Stimulated activated naive CD8-positive, alpha-beta T cell treated with anti-CD3 and anti-CD28 coated beads, Interleukin-15, amount 100 ng/mL, for 72 hours (primary cell): Measurements from ENCODE around the gene SLC9C2.
"Not testable (repeated sequence)": the region's sequence is repeated elsewhere in the genome, so short reads cannot be mapped to it uniquely, and the experiment has no call there.

Experiments used
- ATAC-seq: fragments of 150-1000 bp; cut with Tn5 transposase; 2 replicates; pipeline ENCODE4 v1.10.0; 2021; ENCODE audit warnings: mild to moderate bottlenecking, moderate library complexity
- DNase-seq, 2 donors: peaks; one replicate each; pipeline ENCODE4 v3.0.0; 2021 to 2022
- H3K27ac Mint-ChIP-seq, 2 donors: one replicate each; pipeline ENCODE4 v1.8.0; 2022; ENCODE audit warnings: mild to moderate bottlenecking in 2 of 2, mixed read lengths in 2 of 2, moderate library complexity in 2 of 2
- H3K27me3 Mint-ChIP-seq: one replicate; pipeline ENCODE4 v1.8.0; 2022; ENCODE audit warnings: mixed read lengths
- H3K4me1 Mint-ChIP-seq: one replicate; pipeline ENCODE4 v1.8.0; 2022; ENCODE audit warnings: mild to moderate bottlenecking, mixed read lengths
- H3K4me3 Mint-ChIP-seq, 2 donors: one replicate each; pipeline ENCODE4 v1.8.0; 2022; ENCODE audit warnings: mild to moderate bottlenecking in 2 of 2, mixed read lengths in 2 of 2, moderate library complexity in 1 of 2
- H3K9me3 Mint-ChIP-seq, 2 donors: one replicate each; pipeline ENCODE4 v1.8.0; 2022; ENCODE audit warnings: mixed read lengths in 2 of 2

Gene SLC9C2

GRCh38 chr1:173596097-173596825, 6.6 kb downstream of the SLC9C2 start:
- DNase-seq (no peak), ATAC-seq (no peak)
- no peaks in the 10 kb centered on the region for H3K27me3 Mint-ChIP-seq
- H3K9me3 Mint-ChIP-seq = no peaks in the 10 kb centered on the region
- H3K4me1 Mint-ChIP-seq = no peaks in the 10 kb centered on the region
- no peak overlapping the region for H3K4me3 Mint-ChIP-seq
- no peak overlapping the region for H3K27ac Mint-ChIP-seq

GRCh38 chr1:173591138-173591537, 11.7 kb downstream of the SLC9C2 start:
- not testable (repeated sequence) for H3K9me3 Mint-ChIP-seq, H3K4me1 Mint-ChIP-seq, H3K27ac Mint-ChIP-seq, DNase-seq, H3K27me3 Mint-ChIP-seq, ATAC-seq, H3K4me3 Mint-ChIP-seq

DNA sequence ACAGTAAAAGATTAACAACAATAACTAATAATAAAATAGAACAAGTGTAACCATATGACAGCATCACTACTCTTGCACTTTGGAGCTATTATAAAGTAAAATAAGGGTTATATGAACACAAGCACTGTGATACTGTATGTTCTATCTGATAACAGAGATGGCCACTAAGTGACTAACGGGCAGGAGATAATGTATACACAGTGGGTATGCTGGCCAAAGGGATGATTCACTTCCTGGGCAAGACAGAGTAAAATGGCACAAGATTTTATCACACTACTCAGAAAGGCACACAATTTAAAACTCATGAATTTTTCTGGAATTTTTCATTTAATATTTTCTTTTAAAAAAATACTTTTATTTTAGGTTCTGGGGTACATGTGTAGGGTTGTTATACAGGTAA, 12.3 kb downstream of the SLC9C2 start:
- Mint-ChIP-seq H3K4me1 (no peaks in the 10 kb centered on the region), H3K4me3 (no peak overlapping the region)

GRCh38 chr1:173581383-173582079, 21.3 kb downstream of the SLC9C2 start:
- H3K27me3 Mint-ChIP-seq = no peaks in the 10 kb centered on the region
- H3K4me3 Mint-ChIP-seq = no peak overlapping the region
- no peak overlapping the region for H3K27ac Mint-ChIP-seq
- no peaks in the 10 kb centered on the region for H3K4me1 Mint-ChIP-seq
- no peaks in the 10 kb centered on the region for H3K9me3 Mint-ChIP-seq
- ATAC-seq (no peak), DNase-seq (no peak)

More for the DNA sequence above, 12.3 kb downstream of the SLC9C2 start:
- Mint-ChIP-seq H3K27ac (no peak overlapping the region), H3K27me3 (no peaks in the 10 kb centered on the region), H3K9me3 (no peaks in the 10 kb centered on the region)
- ATAC-seq = no peak
- no peak for DNase-seq

- no peaks in the 10 kb centered on the region for H3K4me1 Mint-ChIP-seq
- no peaks in the 10 kb centered on the region for H3K9me3 Mint-ChIP-seq
- DNase-seq = no peak
- no peak for ATAC-seq
- H3K27ac Mint-ChIP-seq = no peak overlapping the region
- H3K4me3 Mint-ChIP-seq = no peak overlapping the region
- H3K27me3 Mint-ChIP-seq = no peaks in the 10 kb centered on the region
These were observed 22.2 kb downstream of the SLC9C2 start for GRCh38 chr1:173580658-173581057.

GRCh38 chr1:173580071-173580470, 22.8 kb downstream of the SLC9C2 start:
- Mint-ChIP-seq H3K4me3 (no peak overlapping the region), H3K9me3 (no peaks in the 10 kb centered on the region), H3K4me1 (no peaks in the 10 kb centered on the region), H3K27ac (no peak overlapping the region), H3K27me3 (no peaks in the 10 kb centered on the region)
- DNase-seq (no peak), ATAC-seq (no peak)

DNA sequence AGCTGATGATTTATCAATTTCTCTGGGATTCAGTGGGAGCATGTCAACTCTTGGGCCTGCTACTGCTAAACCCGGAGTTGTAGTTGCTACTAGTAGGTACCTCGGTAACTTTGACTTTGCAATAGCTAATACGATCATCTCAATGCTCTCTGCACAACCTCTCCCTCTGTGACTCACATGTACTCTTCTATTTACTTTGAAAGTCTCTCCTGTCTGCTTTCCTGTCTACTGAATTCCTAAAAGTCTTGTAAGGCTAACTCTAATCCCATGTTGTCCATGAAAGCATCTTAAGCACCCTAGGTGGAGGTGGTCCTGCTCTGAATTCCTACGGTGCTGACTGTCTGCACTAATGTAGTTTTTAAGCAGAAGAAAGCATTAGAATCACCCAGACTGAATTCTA, 29.3 kb downstream of the SLC9C2 start:
- ATAC-seq (no peak), DNase-seq (no peak)
- Mint-ChIP-seq H3K27ac (no peak overlapping the region), H3K9me3 (no peaks in the 10 kb centered on the region), H3K27me3 (no peaks in the 10 kb centered on the region), H3K4me1 (peaks cover 16% of the 10 kb centered on the region), H3K4me3 (no peak overlapping the region)

- ATAC-seq (no peak), DNase-seq (no peak)
- Mint-ChIP-seq H3K9me3 (peaks cover 11 to 12% of the 10 kb centered on the region in 2 donors), H3K4me3 (no peak overlapping the region), H3K27me3 (no peaks in the 10 kb centered on the region), H3K27ac (no peak overlapping the region), H3K4me1 (peaks cover 16% of the 10 kb centered on the region)
These were observed 30.5 kb downstream of the SLC9C2 start for GRCh38 chr1:173572201-173572873.

DNA sequence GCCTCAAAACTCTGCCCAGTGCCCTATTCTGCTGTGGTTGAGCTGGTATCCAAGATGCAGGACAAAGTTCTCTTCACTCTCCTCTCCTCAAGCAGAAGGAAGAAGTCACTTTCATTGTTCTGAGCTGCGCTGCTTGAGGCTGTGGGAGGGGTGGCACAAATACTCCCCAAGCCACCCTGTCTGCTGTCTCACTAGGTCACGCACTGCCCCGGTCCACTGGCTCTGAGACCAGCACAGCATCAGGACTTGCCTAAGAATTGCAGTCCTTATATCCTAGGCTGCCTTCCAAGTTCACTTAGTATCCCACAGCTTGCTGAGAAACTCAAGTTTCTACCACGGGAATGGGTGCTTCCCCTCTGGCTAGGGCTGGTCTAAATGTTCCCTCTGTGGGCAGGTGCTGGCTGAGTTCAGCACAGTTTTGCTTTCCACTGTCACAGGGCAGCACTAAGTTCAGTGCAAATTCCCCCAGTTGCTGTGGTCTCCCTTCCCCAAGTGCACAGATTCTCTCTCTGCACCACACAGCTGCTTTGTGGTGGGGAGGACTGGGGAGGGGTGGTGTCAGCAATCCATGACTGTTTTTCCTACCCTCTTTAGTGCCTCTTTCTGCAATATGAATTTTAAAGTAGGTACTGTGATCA, 32.4 kb downstream of the SLC9C2 start:
- peaks cover 24 to 27% of the 10 kb centered on the region in 2 donors for H3K9me3 Mint-ChIP-seq
- H3K4me3 Mint-ChIP-seq = no peak overlapping the region
- peaks cover 16% of the 10 kb centered on the region for H3K4me1 Mint-ChIP-seq
- ATAC-seq (peak; percentile 96), DNase-seq (peak in 1 of 2 donors; percentile 44)
- peak overlapping the region; percentile 14 to 16 for H3K27ac Mint-ChIP-seq
- no peaks in the 10 kb centered on the region for H3K27me3 Mint-ChIP-seq

DNA sequence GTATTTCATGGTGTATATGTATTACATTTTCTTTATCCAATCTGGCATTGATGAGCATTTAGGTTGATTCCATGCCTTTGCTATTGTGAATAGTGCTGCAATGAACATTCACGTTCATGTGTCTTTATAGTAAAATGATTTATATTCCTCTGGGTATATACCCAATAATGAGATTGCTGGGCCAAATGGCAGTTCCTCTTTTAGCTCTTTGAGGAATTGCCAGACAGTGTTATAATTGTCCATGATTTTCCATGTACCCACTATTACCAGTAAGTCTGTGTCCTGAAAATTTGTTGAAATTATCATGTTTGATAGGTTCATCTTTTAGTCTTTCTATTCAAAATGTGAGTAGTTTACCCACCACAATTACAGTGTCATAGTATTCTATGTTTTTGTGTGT, 34.4 kb downstream of the SLC9C2 start:
- H3K9me3 Mint-ChIP-seq = peaks cover 29 to 32% of the 10 kb centered on the region in 2 donors
- H3K4me1 Mint-ChIP-seq = peaks cover 16% of the 10 kb centered on the region
- H3K27ac Mint-ChIP-seq = no peak overlapping the region
- H3K4me3 Mint-ChIP-seq = no peak overlapping the region
- DNase-seq (no peak), ATAC-seq (no peak)
- H3K27me3 Mint-ChIP-seq = no peaks in the 10 kb centered on the region

DNA sequence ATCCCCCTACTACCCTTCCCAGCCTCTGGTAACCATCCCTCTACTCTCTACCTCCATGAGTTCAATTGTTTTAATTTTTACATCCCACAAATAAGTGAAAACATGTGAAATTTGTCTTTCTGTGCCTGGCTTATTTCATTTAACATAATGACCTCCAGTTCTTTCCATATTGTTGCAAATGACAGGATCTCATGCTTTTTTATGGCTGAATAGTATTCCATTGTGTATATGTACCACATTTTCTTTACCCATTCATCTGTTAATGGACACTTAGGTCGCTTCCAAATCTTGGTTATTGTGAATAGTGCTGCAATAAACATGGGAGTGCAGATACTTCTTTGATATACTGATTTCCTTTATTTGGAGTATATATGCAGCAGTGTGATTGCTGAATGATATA, 39.0 kb downstream of the SLC9C2 start:
- not testable (repeated sequence) for H3K4me3 Mint-ChIP-seq, H3K27ac Mint-ChIP-seq, H3K27me3 Mint-ChIP-seq, H3K4me1 Mint-ChIP-seq, DNase-seq, ATAC-seq
- peaks cover 29 to 32% of the 10 kb centered on the region in 2 donors for H3K9me3 Mint-ChIP-seq

DNA sequence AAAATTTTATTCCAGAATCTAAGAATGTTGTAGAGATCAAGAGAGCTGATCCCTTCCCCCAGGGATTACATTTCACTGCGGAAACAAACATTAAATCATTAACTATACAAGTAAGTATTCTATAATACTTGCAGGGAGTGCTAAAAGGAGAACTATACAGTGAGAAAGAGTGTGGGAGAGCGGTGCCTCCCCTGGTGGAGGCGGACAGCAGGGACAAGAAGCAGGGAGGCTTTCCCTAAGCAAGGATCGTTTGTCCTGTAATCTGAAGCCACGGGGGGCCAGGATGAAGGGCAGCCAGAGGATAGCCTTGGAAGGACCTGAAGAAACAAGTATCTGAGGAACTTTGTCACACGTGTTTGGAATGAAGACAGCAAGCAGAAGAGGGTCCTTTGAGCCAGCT, 40.1 kb downstream of the SLC9C2 start:
- Mint-ChIP-seq H3K4me3 (no peak overlapping the region), H3K9me3 (peaks cover 23 to 25% of the 10 kb centered on the region in 2 donors), H3K27me3 (no peaks in the 10 kb centered on the region), H3K4me1 (peaks cover 11% of the 10 kb centered on the region), H3K27ac (no peak overlapping the region)
- ATAC-seq (no peak), DNase-seq (no peak)

- H3K27me3 Mint-ChIP-seq = no peaks in the 10 kb centered on the region
- no peak for DNase-seq
- peaks cover 13% of the 10 kb centered on the region for H3K4me1 Mint-ChIP-seq
- peak overlapping the region in 1 of 2 donors; percentile 70 for H3K27ac Mint-ChIP-seq
- no peak overlapping the region for H3K4me3 Mint-ChIP-seq
- ATAC-seq = no peak
- H3K9me3 Mint-ChIP-seq = peaks cover 8 to 9% of the 10 kb centered on the region in 2 donors
These were observed 41.6 kb downstream of the SLC9C2 start for GRCh38 chr1:173561263-173561662.

DNA sequence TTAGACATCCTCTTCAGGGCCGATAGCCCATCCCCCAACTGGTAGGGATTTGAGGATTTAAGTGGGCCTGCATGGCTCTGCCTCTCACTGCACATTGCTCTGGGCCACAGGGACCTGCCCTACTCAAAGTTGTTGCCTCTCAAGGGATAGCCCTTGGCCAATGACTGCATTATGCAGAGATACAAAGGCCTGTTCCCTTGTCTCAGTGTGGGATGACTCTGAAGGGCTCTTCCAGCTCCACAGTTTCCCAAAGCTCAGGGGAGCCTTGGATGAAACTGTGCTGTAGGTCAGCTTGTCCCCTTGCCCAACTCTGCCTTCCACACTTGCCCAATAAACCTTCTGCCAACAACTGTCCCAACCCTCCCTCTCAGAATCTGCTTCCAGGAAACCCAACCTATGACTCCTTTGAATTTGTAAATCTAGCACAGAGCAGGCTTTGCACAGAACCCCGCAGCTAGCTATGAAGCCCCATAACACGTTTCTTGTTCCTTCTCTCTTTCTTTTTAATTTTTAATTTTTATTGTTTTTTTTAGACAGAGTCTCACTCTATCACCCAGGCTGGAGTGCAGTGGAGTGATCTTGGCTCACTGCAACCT, 42.5 kb downstream of the SLC9C2 start:
- DNase-seq (no peak), ATAC-seq (no peak)
- H3K4me1 Mint-ChIP-seq = peaks cover 15% of the 10 kb centered on the region
- peaks cover 4 to 5% of the 10 kb centered on the region in 2 donors for H3K9me3 Mint-ChIP-seq
- H3K27ac Mint-ChIP-seq = no peak overlapping the region
- H3K27me3 Mint-ChIP-seq = no peaks in the 10 kb centered on the region
- no peak overlapping the region for H3K4me3 Mint-ChIP-seq

GRCh38 chr1:173555651-173556305, 47.1 kb downstream of the SLC9C2 start:
- peaks cover 54% of the 10 kb centered on the region for H3K4me1 Mint-ChIP-seq

More at GRCh38 chr1:173555651-173556305, 47.1 kb downstream of the SLC9C2 start:
- no peaks in the 10 kb centered on the region for H3K27me3 Mint-ChIP-seq
- H3K27ac Mint-ChIP-seq = no peak overlapping the region
- no peak overlapping the region for H3K4me3 Mint-ChIP-seq
- no peak for DNase-seq
- H3K9me3 Mint-ChIP-seq = no peaks in the 10 kb centered on the region
- ATAC-seq = no peak
